HG03097 (cell line): ENCODE results near the gene USP1.

Experiments
- ATAC-seq: cut with Tn5 transposase; IDR thresholded peaks from one replicate; pipeline ENCODE4 v1.9.1; 2021; ENCODE audit not compliant: unreplicated experiment, low FRiP score

USP1 gene

GRCh38 chr1:62484824-62485468, 48.1 kb downstream of the USP1 start:
- no peak for ATAC-seq

GRCh38 chr1:62487956-62488355, 51.1 kb downstream of the USP1 start:
- no peak for ATAC-seq

DNA sequence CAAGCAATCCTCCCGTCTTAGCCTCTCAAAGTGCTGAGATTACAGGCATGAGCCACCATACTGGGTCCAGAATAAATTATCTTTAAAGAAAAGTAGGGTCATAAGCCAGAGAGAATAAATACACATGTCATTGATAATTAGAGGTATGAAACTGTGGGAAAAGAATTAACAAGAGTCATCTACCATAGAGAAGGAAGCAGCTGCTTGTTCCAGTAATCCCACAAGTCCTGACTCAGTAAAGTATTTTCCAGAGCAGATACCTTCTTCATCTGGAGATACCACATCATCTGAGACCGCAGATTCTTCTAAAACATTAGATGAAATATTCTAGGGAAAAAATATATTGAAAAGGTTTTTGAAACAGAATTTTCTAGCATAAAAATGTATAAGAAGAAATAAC, 55.7 kb downstream of the USP1 start:
- no peak for ATAC-seq

DNA sequence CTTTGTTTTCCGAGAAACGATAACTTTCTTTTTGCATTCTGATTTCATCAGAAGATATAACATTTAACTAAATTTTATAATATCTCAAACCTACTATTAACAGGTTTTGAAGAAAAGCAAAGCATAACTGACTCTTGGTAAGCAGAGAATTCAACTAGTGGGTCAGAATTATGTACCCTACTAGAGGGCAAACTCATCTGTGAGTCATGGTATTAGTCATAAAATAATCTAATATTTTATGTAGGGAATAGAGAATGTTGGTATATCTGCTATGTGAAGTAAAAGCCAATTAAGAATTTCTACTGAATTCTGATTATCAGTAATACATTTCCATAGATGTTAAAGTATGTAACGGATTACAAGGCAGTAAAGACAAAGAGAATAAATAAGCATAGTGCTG, 56.8 kb downstream of the USP1 start:
- no peak for ATAC-seq

DNA sequence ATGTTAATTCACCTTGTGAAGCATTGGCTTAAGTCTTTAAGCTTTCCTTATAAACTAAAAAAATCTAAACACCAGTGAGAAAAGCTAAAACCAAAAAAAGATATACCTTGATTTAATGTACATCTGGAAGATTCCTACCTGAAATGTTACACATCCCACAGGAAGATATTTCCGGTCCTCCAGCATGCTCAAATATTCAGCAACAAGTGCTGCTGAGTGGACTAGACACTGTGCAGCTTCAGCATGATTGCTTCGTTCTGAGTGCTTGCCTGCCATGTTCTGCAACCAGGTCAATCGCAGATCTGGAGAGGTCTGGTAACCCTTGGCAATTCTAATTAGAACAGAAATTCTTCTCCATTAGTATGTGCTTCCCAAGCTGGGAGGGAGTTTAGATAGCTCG, 57.3 kb downstream of the USP1 start:
- ATAC-seq: no peak

GRCh38 chr1:62500210-62500609, 63.4 kb downstream of the USP1 start:
- no peak for ATAC-seq
